Transverse colon (tissue), 4 donors: Measurements from ENCODE around the gene CFAP58.

ENCODE experiments used
- CTCF ChIP-seq, 5 experiments: fragments of 200-600 bp in 3 of 5; fragments of 450-650 bp in 2 of 5; sonication (generic) in 3 of 5; IDR thresholded peaks; 1 replicate in 2 of 5; 2 replicates in 3 of 5; pipeline ENCODE4 v1.5.1; 2016 to 2017; ENCODE audit warnings: antibody characterized with exemption in 5 of 5, inconsistent platforms in 3 of 5, mild to moderate bottlenecking in 2 of 5, moderate library complexity in 1 of 5
- EP300 ChIP-seq: sonication (generic); formaldehyde crosslinking; IDR thresholded peaks from one replicate; pipeline ENCODE4 v1.6.1; 2017; ENCODE audit warnings: antibody characterized with exemption, low read depth
- POLR2A ChIP-seq: fragments of 450-650 bp; IDR thresholded peaks from one replicate; pipeline ENCODE4 v1.6.1; 2016; ENCODE audit warnings: antibody characterized with exemption, mild to moderate bottlenecking, moderate library complexity
- POLR2AphosphoS5 ChIP-seq, 3 donors: sonication (generic); formaldehyde crosslinking; IDR thresholded peaks; one replicate each; pipeline ENCODE4 v1.6.1; 2016; ENCODE audit warnings: antibody characterized with exemption in 3 of 3

GRCh38 chr10:104371753-104372152 lies 18.1 kb downstream of the CFAP58 start:
- TF ChIP-seq CTCF (IDR thresholded peaks at IDR 0.05) (no peak), POLR2A (no peak), EP300 (no peak), POLR2AphosphoS5 (IDR thresholded peaks at IDR 0.05) (no peak)
